Pancreas (tissue), 10 donors: ENCODE results near the gene DCAF4. TPM values are rescaled to one million over a fixed set of nuclear protein-coding genes. Genes with fewer than 3 reads are reported as not detected.

Source experiments
- ATAC-seq, 4 donors: fragments of 200-7000 bp; cut with Tn5 transposase; one replicate each; pipeline versions ENCODE4 v1.8.0 to v1.9.1; 2020; ENCODE audit warnings: mild to moderate bottlenecking in 4 of 4, moderate library complexity in 4 of 4
- DNase-seq, 6 donors: peaks; one replicate each; pipeline ENCODE4 v3.0.0-alpha.2; 2020
- FAIRE-seq: peaks from 2 replicates; lab custom pipeline; 2012; peaks lifted over from hg19 to GRCh38; lab: Jason Lieb, UNC
- H3K27ac ChIP-seq, 4 donors: fragments of 200-600 bp; sonication (generic); 1 replicate in 3 of 4; 2 replicates in 1 of 4; pipeline versions ENCODE4 v1.5.0 to v1.8.0; 2020
- H3K27me3 ChIP-seq, 4 donors: fragments of 200-600 bp; one replicate each; pipeline ENCODE4 v1.8.0; 2021
- H3K36me3 ChIP-seq, 3 donors: fragments of 200-600 bp; sonication (generic) in 1 of 3; one replicate each; pipeline versions ENCODE4 v1.5.0 to v1.8.0; 2020 to 2021
- H3K4me1 ChIP-seq, 3 donors: fragments of 200-600 bp; one replicate each; pipeline ENCODE4 v1.8.0; 2021
- H3K4me3 ChIP-seq, 4 donors: fragments of 200-600 bp; sonication (generic) in 2 of 4; one replicate each; pipeline versions ENCODE4 v1.5.0 to v1.8.0; 2020 to 2021
- H3K9me3 ChIP-seq, 4 donors: fragments of 200-600 bp; one replicate each; pipeline ENCODE4 v1.8.0; 2021
- CTCF ChIP-seq, 4 donors: fragments of 200-600 bp; sonication (generic) in 3 of 4; IDR thresholded peaks; one replicate each; pipeline versions ENCODE4 v1.5.0 to v1.8.0; 2021; ENCODE audit warnings: antibody characterized with exemption in 4 of 4
- WGBS, 2 donors: extraction: QIAGEN DNeasy Blood & Tissue Kit; methylation state at CpG; one replicate each; pipeline ENCODE4 v1.1.7; 2013; 5-methylcytosine and 5-hydroxymethylcytosine counted together
- intact Hi-C, 3 donors: fragments of 100-400 bp; cut with DNase I; formaldehyde crosslinking; loops; one replicate each; pipeline versions ENCODE4 v1.11.1 to v1.14.2; 2022
- polyA plus RNA-seq, 2 donors: library from polyadenylated mRNA; stranded (reverse); fragments of 200-250 nt; gene quantifications; one replicate each; pipeline ENCODE4 v1.2.3, GENCODE V29; 2013
- total RNA-seq, 6 donors: library from RNA; stranded (reverse); fragmentation: NEBNext Ultra II Directional in 4 of 6; extraction: Animal tissue kit (Norgen Biotek cat#: 25700) in 4 of 6; gene quantifications; one replicate each; pipeline versions ENCODE4 v1.2.1 to v1.2.4, GENCODE V29; 2021 to 2023
- donor health status: healthy with polysubstance abuse.
- donor health status: DM: no; HTN: no; CAD: no; lungs with moderate emphysema.
- donor health status: DM: no; HTN: no; CAD: no.
- donor health status: control.
- donor health status: control.
- donor health status: Bipolar disorder and iron deficiency.
- donor health status: DM: yes; HTN: yes; CAD: no.
- donor health status: DM: no; HTN: no; CAD: no.
- donor health status: DM: no; HTN: no; CAD: no.
- donor health status: DM: yes; HTN: yes; CAD: no.

Gene DCAF4
- total and polyA plus RNA-seq, 8 donors, result 7.8 to 14.5 (median 11.2) TPM

- TF ChIP-seq CTCF (IDR thresholded peaks at IDR 0.05), result no peak
- Histone ChIP-seq H3K27ac (no peak overlapping the region), H3K36me3 (no peaks in the 10 kb centered on the region), H3K4me1 (peaks cover 0 to 4% (median 0%) of the 10 kb centered on the region in 3 donors), H3K27me3 (no peaks in the 10 kb centered on the region), H3K4me3 (no peak overlapping the region), H3K9me3 (no peaks in the 10 kb centered on the region)
- intact Hi-C loops, result no loop called here
- FAIRE-seq (no peak), DNase-seq (no peak), ATAC-seq (no peak)
These were observed 4.9 kb upstream of the DCAF4 start for GRCh38 chr14:72921396-72921795.

DNA sequence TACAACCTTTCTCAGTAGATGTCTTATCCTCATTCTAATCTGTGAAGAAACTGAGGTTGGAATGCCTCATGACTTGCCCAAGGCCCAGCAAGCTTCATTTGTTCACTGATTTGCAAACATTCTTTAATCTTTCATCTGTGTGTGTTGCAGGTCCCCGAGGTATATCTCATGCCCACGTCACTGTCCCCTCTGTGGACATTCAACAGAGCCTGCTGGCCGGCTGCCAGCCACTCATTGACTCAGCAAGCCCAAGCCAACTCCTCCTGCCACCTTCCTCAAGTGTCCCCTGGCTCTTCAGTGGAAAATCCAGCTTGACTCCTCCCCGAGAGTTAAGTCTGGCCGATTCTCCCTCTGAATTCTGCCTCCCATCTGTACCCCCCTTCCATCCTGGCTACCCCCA is 1.9 kb upstream of the DCAF4 start:
- FAIRE-seq (no peak), ATAC-seq (no peak), DNase-seq (peak in 5 of 6 donors; percentile 37 to 81 (median 74))
- no peaks in the 10 kb centered on the region for H3K36me3 ChIP-seq
- intact Hi-C loops, result no loop called here
- H3K4me3 ChIP-seq, result no peak overlapping the region
- H3K9me3 ChIP-seq, result no peaks in the 10 kb centered on the region
- no peak for TF ChIP-seq CTCF (IDR thresholded peaks at IDR 0.05)
- WGBS, 2 donors, result 21 to 36% methylated on average over 5 of the region's 5 CpGs
- no peak overlapping the region for H3K27ac ChIP-seq
- peaks cover 0 to 4% (median 0%) of the 10 kb centered on the region in 3 donors for H3K4me1 ChIP-seq
- H3K27me3 ChIP-seq, result no peaks in the 10 kb centered on the region

GRCh38 chr14:72925171-72925759 is 999 bp upstream of the DCAF4 start:
- 40 to 46% methylated on average over 22 of the region's 22 CpGs for WGBS, 2 donors
- intact Hi-C loops, result no loop called here
- DNase-seq, result peak in 2 of 6 donors; percentile 22 to 27
- no peaks in the 10 kb centered on the region for H3K27me3 ChIP-seq
- no peak for ATAC-seq
- no peak for TF ChIP-seq CTCF (IDR thresholded peaks at IDR 0.05)
- FAIRE-seq, result no peak
- peak overlapping the region; percentile 27 to 88 (median 77) for H3K4me3 ChIP-seq
- H3K4me1 ChIP-seq, result peaks cover 0 to 4% (median 0%) of the 10 kb centered on the region in 3 donors
- H3K27ac ChIP-seq, result peak overlapping the region in 1 of 4 donors; percentile 59
- H3K9me3 ChIP-seq, result no peaks in the 10 kb centered on the region
- H3K36me3 ChIP-seq, result no peaks in the 10 kb centered on the region

DNA sequence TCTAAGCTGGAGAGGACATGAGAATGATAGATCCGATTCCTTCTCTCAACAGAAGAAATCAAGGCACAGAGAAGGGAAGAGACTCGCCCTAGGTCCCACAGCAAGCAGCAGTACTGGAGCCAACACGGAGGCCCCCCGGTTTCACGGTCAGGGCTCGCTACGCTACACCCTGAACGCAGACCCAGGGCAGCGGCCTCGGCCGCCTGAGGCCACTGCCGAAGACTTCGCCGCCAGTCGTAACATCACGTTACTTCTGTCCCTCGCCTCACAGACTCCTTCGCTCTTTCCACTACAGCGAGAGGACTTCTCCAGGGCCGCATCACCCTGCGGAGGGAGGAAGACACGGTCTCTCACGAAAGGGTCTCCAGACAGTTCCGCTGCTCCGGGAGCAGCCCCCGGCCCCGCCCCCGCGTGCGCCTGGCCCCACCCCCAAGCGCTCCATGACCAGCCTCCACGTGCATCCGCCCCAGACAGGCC is 411 bp upstream of the DCAF4 start:
- no peaks in the 10 kb centered on the region for H3K27me3 ChIP-seq
- ATAC-seq (peak; percentile 27 to 46 (median 36)), DNase-seq (peak in 1 of 6 donors; percentile 66), FAIRE-seq (no peak)
- no peaks in the 10 kb centered on the region for H3K9me3 ChIP-seq
- peaks cover 0 to 4% (median 0%) of the 10 kb centered on the region in 3 donors for H3K4me1 ChIP-seq
- H3K36me3 ChIP-seq, result no peaks in the 10 kb centered on the region
- 3 to 4% methylated on average over 29 to 33 of the region's 33 CpGs for WGBS, 2 donors
- no peak for TF ChIP-seq CTCF (IDR thresholded peaks at IDR 0.05)
- H3K4me3 ChIP-seq, result peak overlapping the region; percentile 27 to 88 (median 77)
- peak overlapping the region in 3 of 4 donors; percentile 59 to 81 (median 76) for H3K27ac ChIP-seq
- intact Hi-C loops, result no loop called here

- FAIRE-seq (no peak), ATAC-seq (no peak), DNase-seq (peak in 2 of 6 donors; percentile 37 to 70)
- Histone ChIP-seq H3K36me3 (no peaks in the 10 kb centered on the region), H3K9me3 (no peaks in the 10 kb centered on the region), H3K4me1 (peaks cover 0 to 4% (median 0%) of the 10 kb centered on the region in 3 donors), H3K27me3 (no peaks in the 10 kb centered on the region), H3K27ac (no peak overlapping the region), H3K4me3 (no peak overlapping the region)
- intact Hi-C loops, result no loop called here
- TF ChIP-seq CTCF (IDR thresholded peaks at IDR 0.05), result no peak
- 88 to 90% methylated on average over 20 to 21 of the region's 21 CpGs for WGBS, 2 donors
These were observed 2.6 kb downstream of the DCAF4 start for GRCh38 chr14:72928872-72929271.
